ENCODE data around the gene EIF1B.

EIF1B gene

GRCh38 chr3:40355410-40355809 is 45.9 kb downstream of the EIF1B start:
- DNase-seq, result no peak

DNA sequence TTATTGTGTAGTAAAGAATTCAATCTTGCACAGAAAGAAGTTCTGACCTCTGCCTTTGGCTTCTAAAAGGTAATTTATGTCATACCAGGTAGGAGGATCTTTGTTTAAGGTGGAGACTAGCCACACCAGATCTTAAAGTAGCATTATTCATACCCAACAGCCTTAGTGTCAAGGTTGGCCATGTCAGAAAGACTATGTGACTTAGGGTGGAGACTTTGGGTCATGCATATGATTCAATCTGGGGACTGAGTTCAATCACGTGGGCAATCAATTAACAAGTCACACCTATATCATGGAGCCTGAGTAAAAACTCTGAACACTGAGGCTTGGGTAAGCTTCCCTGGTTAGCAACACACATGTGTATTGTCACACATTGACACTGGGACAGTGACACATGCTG is 48.9 kb downstream of the EIF1B start:
- DNase-seq, result no peak

Data from stimulated activated naive CD4-positive, alpha-beta T cell (primary cell).